Mononuclear cell (primary cell): ENCODE results near the gene METRN. TPM values are rescaled to one million over a fixed set of nuclear protein-coding genes. Genes with fewer than 3 reads are reported as not detected.

ENCODE experiments used
- H3K27me3 ChIP-seq: 2 replicates; pipeline ENCODE4 v1.6.0; 2011; ENCODE audit warnings: low read length, control low read depth; ENCODE audit not compliant: insufficient read depth
- H3K4me1 ChIP-seq: 2 replicates; pipeline ENCODE4 v1.5.1; 2011; ENCODE audit warnings: mild to moderate bottlenecking, low read length, control low read depth; ENCODE audit not compliant: insufficient read depth
- H3K4me3 ChIP-seq: 2 replicates; pipeline ENCODE4 v1.5.1; 2011; ENCODE audit warnings: mild to moderate bottlenecking, low read length, moderate library complexity
- H3K9me3 ChIP-seq: 2 replicates; pipeline ENCODE4 v1.5.1; 2011; ENCODE audit warnings: low read depth, mild to moderate bottlenecking, control low read depth, low read length
- total RNA-seq: library from RNA; depleted of rRNA; stranded (reverse); fragments of >200 nt; gene quantifications from one replicate; pipeline ENCODE4 v1.2.3, GENCODE V29; 2012

METRN gene
- total RNA-seq, 1 donor: 4.8 TPM

GRCh38 chr16:694187-694862 is 20.6 kb upstream of the METRN start:
- H3K4me1 ChIP-seq: peaks cover 29% of the 10 kb centered on the region
- peak overlapping the region; percentile 23 for H3K4me3 ChIP-seq
- no peaks in the 10 kb centered on the region for H3K9me3 ChIP-seq
- H3K27me3 ChIP-seq: peaks cover 26% of the 10 kb centered on the region

GRCh38 chr16:694863-695354 is 20.0 kb upstream of the METRN start:
- H3K4me1 ChIP-seq: peaks cover 25% of the 10 kb centered on the region
- H3K4me3 ChIP-seq: peak overlapping the region; percentile 23
- no peaks in the 10 kb centered on the region for H3K9me3 ChIP-seq
- H3K27me3 ChIP-seq: peaks cover 28% of the 10 kb centered on the region

GRCh38 chr16:695355-696089 is 19.4 kb upstream of the METRN start:
- Histone ChIP-seq H3K27me3 (peaks cover 31% of the 10 kb centered on the region), H3K9me3 (no peaks in the 10 kb centered on the region), H3K4me3 (peak overlapping the region; percentile 23), H3K4me1 (peaks cover 29% of the 10 kb centered on the region)

- H3K27me3 ChIP-seq: peaks cover 33% of the 10 kb centered on the region
- no peaks in the 10 kb centered on the region for H3K9me3 ChIP-seq
- H3K4me3 ChIP-seq: no peak overlapping the region
- peaks cover 26% of the 10 kb centered on the region for H3K4me1 ChIP-seq
Measured at GRCh38 chr16:698911-699671, 15.8 kb upstream of the METRN start.

- Histone ChIP-seq H3K4me1 (peaks cover 12% of the 10 kb centered on the region), H3K9me3 (no peaks in the 10 kb centered on the region), H3K4me3 (no peak overlapping the region), H3K27me3 (peaks cover 32% of the 10 kb centered on the region)
Measured at GRCh38 chr16:700684-701584, 14.0 kb upstream of the METRN start.

- H3K4me1 ChIP-seq: peaks cover 8% of the 10 kb centered on the region
- no peak overlapping the region for H3K4me3 ChIP-seq
- peaks cover 35% of the 10 kb centered on the region for H3K27me3 ChIP-seq
- no peaks in the 10 kb centered on the region for H3K9me3 ChIP-seq
Measured at GRCh38 chr16:702341-702740, 12.6 kb upstream of the METRN start.

GRCh38 chr16:703406-703805 is 11.5 kb upstream of the METRN start:
- Histone ChIP-seq H3K4me1 (peaks cover 8% of the 10 kb centered on the region), H3K4me3 (no peak overlapping the region)

GRCh38 chr16:704047-704446 is 10.9 kb upstream of the METRN start:
- Histone ChIP-seq H3K4me3 (no peak overlapping the region), H3K27me3 (peaks cover 40% of the 10 kb centered on the region), H3K9me3 (no peaks in the 10 kb centered on the region), H3K4me1 (peaks cover 8% of the 10 kb centered on the region)

More at GRCh38 chr16:703406-703805, 11.5 kb upstream of the METRN start:
- Histone ChIP-seq H3K27me3 (peaks cover 40% of the 10 kb centered on the region), H3K9me3 (no peaks in the 10 kb centered on the region)

GRCh38 chr16:704552-705380 is 10.2 kb upstream of the METRN start:
- no peaks in the 10 kb centered on the region for H3K9me3 ChIP-seq
- peaks cover 8% of the 10 kb centered on the region for H3K4me1 ChIP-seq
- H3K27me3 ChIP-seq: peaks cover 43% of the 10 kb centered on the region
- no peak overlapping the region for H3K4me3 ChIP-seq

GRCh38 chr16:705431-706188 is 9.3 kb upstream of the METRN start, which contains the start of gene FBXL16:
Gene FBXL16 (minus strand): TSS chr16:705801. CDS start chr16:697405, 8,396 bp downstream.
- H3K4me3 ChIP-seq: no peak within 1 kb of the TSS
- H3K27me3 ChIP-seq: peaks cover 40% of the 10 kb centered on the region
- no peaks in the 10 kb centered on the region for H3K9me3 ChIP-seq
- H3K4me1 ChIP-seq: no peaks in the 10 kb centered on the region

- Histone ChIP-seq H3K4me1 (no peaks in the 10 kb centered on the region), H3K9me3 (no peaks in the 10 kb centered on the region), H3K4me3 (no peak overlapping the region), H3K27me3 (peaks cover 35% of the 10 kb centered on the region)
Measured at GRCh38 chr16:706189-707061, 8.5 kb upstream of the METRN start.

- no peak overlapping the region for H3K4me3 ChIP-seq
- H3K9me3 ChIP-seq: no peaks in the 10 kb centered on the region
- peaks cover 6% of the 10 kb centered on the region for H3K4me1 ChIP-seq
- H3K27me3 ChIP-seq: peaks cover 34% of the 10 kb centered on the region
Measured at GRCh38 chr16:707062-707538, 7.8 kb upstream of the METRN start.
